Right atrium auricular region (tissue), 2 donors: ENCODE data around the gene RPL10. TPM values are rescaled to one million over a fixed set of nuclear protein-coding genes. Genes with fewer than 3 reads are reported as not detected.

ENCODE experiments used
- DNase-seq: peaks from one replicate; pipeline ENCODE4 v3.0.0-alpha.2; 2019; ENCODE audit warnings: low spot score
- H3K27ac ChIP-seq, 2 donors: fragments of 200-600 bp; sonication (generic); 1 replicate in 1 of 2; 2 replicates in 1 of 2; pipeline ENCODE4 v1.5.1; 2016 to 2019
- H3K27me3 ChIP-seq, 2 donors: fragments of 200-600 bp; sonication (generic); one replicate each; pipeline versions ENCODE4 v1.5.1 to v1.6.0; 2017 to 2019
- H3K36me3 ChIP-seq: fragments of 200-600 bp; sonication (generic); one replicate; pipeline ENCODE4 v1.5.1; 2016
- H3K4me1 ChIP-seq, 2 donors: fragments of 200-600 bp; sonication (generic); one replicate each; pipeline versions ENCODE4 v1.5.1 to v1.6.0; 2017 to 2019
- H3K4me3 ChIP-seq, 2 donors: fragments of 200-600 bp; sonication (generic); 1 replicate in 1 of 2; 2 replicates in 1 of 2; pipeline ENCODE4 v1.5.1; 2017 to 2019; ENCODE audit warnings: mild to moderate bottlenecking in 1 of 2, moderate library complexity in 1 of 2
- H3K9me3 ChIP-seq, 2 donors: fragments of 200-600 bp; sonication (generic); one replicate each; pipeline ENCODE4 v1.5.1; 2019
- CTCF ChIP-seq, 2 donors: fragments of 200-600 bp; sonication (generic); IDR thresholded peaks; one replicate each; pipeline ENCODE4 v1.5.1; 2019; ENCODE audit warnings: antibody characterized with exemption in 2 of 2
- total RNA-seq, 2 donors: library from RNA; depleted of rRNA; stranded (reverse); fragments of >200 nt; gene quantifications; one replicate each; pipeline ENCODE4 v1.1.0, GENCODE V29; 2016

The RPL10 gene
- total RNA-seq, 2 donors from 2014 or later, result 1,667 to 4,587 TPM

GRCh38 chrX:154365052-154365600 lies 33.1 kb upstream of the RPL10 start:
- H3K27me3 ChIP-seq, result no peaks in the 10 kb centered on the region
- H3K9me3 ChIP-seq, result no peaks in the 10 kb centered on the region
- peak overlapping the region; percentile 84 to 96 for H3K27ac ChIP-seq
- no peak overlapping the region for H3K4me3 ChIP-seq
- DNase-seq, result no peak
- no peak for TF ChIP-seq CTCF (IDR thresholded peaks at IDR 0.05)
- H3K36me3 ChIP-seq, result peaks cover 88% of the 10 kb centered on the region
- peaks cover 0 to 28% of the 10 kb centered on the region in 2 donors for H3K4me1 ChIP-seq

DNA sequence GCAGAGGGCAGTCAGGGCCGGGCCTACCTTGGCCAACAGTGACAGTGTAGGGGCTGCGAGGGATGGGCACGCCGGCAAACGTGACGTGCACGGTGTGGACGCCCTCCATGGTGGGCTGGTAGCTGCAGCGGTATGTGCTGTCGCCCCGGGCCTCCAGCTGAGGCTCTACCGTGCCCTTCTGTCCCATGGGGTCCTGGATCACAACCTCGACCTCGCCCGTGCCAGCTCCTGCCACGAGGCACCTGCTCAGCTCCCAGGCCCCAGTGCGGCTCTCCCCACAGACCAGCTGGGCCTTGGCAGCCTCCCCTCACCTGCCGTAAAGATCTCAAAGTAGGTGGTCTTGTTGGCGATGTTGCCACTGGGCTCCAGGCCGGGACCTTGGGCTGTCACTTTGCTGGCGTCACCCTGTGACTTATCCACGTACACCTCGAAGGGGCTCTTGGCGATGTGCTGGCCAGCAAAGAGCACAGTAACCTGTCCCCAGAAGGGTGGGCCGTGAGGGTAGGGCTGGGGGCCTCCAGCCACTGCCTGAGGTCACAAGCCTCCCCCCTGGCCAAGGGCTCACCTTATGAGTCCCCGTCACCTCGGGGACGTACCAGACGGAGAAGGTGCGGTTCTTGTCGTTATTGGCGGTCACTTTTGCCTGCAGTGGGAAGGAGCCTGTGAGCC lies 32.0 kb upstream of the RPL10 start:
- Histone ChIP-seq H3K36me3 (peaks cover 89% of the 10 kb centered on the region), H3K4me3 (no peak overlapping the region), H3K4me1 (peaks cover 0 to 27% of the 10 kb centered on the region in 2 donors)

GRCh38 chrX:154366666-154367055 lies 31.5 kb upstream of the RPL10 start:
- no peak for DNase-seq
- H3K4me1 ChIP-seq, result peaks cover 0 to 27% of the 10 kb centered on the region in 2 donors
- H3K4me3 ChIP-seq, result no peak overlapping the region
- H3K27ac ChIP-seq, result peak overlapping the region; percentile 84 to 96
- H3K36me3 ChIP-seq, result peaks cover 83% of the 10 kb centered on the region
- H3K9me3 ChIP-seq, result no peaks in the 10 kb centered on the region
- no peaks in the 10 kb centered on the region for H3K27me3 ChIP-seq
- TF ChIP-seq CTCF (IDR thresholded peaks at IDR 0.05), result no peak

More for the DNA sequence above, 32.0 kb upstream of the RPL10 start:
- no peak for DNase-seq
- Histone ChIP-seq H3K27ac (peak overlapping the region; percentile 84 to 96), H3K9me3 (no peaks in the 10 kb centered on the region), H3K27me3 (no peaks in the 10 kb centered on the region)
- no peak for TF ChIP-seq CTCF (IDR thresholded peaks at IDR 0.05)

DNA sequence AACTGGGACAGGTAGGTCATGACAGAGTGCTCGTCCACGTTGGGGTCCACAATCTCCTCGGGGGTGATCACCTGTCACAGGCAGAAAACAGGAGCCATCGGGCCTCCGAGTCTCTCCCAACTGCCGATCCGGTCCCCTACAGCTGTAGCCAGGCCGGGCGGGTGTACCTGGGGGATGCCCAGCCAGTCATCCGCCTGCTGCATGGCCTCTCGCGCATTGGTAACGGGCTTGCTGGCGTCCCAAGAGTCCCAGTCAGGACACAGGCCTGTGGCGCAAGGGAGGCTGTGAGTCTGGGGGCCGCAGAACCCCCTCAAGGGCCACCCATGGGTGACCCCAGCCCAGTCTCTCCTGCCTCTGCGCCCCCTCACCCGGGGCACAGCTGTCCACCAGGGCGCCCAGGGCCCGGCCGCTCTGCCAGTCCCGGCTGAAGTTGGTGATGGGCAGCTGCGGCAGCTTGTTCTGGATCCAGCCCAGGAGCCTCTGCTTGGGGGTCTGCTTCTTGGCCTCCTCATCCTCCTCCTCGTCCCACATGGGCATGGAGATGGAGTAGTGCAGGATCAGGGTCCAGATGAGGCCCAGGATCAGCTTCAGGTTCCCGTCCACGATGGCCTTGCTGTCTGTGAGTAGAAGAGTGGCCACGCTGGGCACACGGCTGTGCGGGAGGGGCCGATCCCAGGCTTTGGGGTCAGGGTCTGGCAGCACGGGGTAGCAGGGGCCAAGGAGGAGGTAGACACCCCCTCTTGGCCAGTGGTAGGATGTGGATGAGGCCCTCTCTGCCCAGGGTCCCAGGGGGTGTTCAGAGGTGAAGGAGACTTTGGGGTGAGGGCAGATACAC lies 30.5 kb upstream of the RPL10 start:
- H3K36me3 ChIP-seq, result peaks cover 73% of the 10 kb centered on the region
- peaks cover 0 to 36% of the 10 kb centered on the region in 2 donors for H3K4me1 ChIP-seq
- no peak for TF ChIP-seq CTCF (IDR thresholded peaks at IDR 0.05)
- peak overlapping the region; percentile 84 to 96 for H3K27ac ChIP-seq
- DNase-seq, result no peak
- no peaks in the 10 kb centered on the region for H3K9me3 ChIP-seq
- no peaks in the 10 kb centered on the region for H3K27me3 ChIP-seq
- H3K4me3 ChIP-seq, result peak overlapping the region; percentile 50 to 74

- DNase-seq, result peak; percentile 93
- Histone ChIP-seq H3K4me3 (peak overlapping the region; percentile 50 to 74), H3K27me3 (no peaks in the 10 kb centered on the region), H3K36me3 (peaks cover 63% of the 10 kb centered on the region), H3K9me3 (no peaks in the 10 kb centered on the region), H3K27ac (peak overlapping the region; percentile 84 to 96), H3K4me1 (peaks cover 0 to 48% of the 10 kb centered on the region in 2 donors)
- no peak for TF ChIP-seq CTCF (IDR thresholded peaks at IDR 0.05)
These were observed 29.3 kb upstream of the RPL10 start for GRCh38 chrX:154368630-154369448.
